Subcutaneous adipose tissue (tissue), 4 donors: ENCODE data around the gene SDS. TPM values are rescaled to one million over a fixed set of nuclear protein-coding genes. Genes with fewer than 3 reads are reported as not detected.

Experiments used
- total RNA-seq, 4 donors: library from RNA; depleted of rRNA; stranded (reverse); fragments of >200 nt; gene quantifications; one replicate each; pipeline ENCODE4 v1.1.0, GENCODE V29; 2016
- TF ChIP-seq, protein P1 (sequence below): fragments of 450-650 bp; IDR thresholded peaks from one replicate; pipeline ENCODE4 v1.5.1; 2016; ENCODE audit warnings: low read depth, mild to moderate bottlenecking, control low read depth, antibody characterized with exemption, moderate library complexity

The SDS gene
- total RNA-seq, 4 donors from 2014 or later = 1.3 to 67.7 TPM; not detected in 2

DNA sequence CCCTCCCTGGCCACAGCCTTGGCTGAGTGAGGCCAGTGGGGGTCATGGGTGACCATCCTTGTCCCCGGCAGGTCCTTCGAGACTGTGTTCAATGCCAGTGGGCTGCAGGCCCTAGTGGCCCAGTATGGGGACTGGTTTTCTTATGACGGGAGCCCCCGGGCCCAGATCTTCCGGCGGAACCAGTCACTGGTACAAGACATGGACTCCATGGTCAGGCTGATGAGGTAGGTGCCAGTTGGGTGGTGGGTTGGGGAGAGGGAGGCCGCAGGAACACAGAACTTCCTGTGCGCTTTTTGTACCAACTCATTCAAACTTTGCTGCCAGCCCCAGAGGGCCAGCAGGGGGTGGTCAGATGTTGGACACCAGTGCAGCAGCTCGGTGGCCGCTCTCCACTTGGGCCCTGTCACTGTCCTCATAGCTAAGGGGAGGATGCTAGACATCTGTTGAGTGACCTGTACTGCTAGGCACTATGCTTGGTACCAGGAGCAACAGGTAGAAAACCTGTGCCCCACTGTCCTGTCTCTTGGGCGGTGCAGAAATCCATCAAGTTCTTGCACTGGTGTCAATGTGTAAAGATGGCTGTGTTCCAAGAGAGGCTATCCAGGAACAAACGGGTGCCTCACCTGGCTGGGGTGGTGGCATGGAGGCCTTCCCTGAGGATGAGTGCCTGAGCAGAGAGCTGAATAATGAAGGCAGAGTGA is 16.7 kb downstream of the SDS start:
- TF ChIP-seq, protein P1, sequence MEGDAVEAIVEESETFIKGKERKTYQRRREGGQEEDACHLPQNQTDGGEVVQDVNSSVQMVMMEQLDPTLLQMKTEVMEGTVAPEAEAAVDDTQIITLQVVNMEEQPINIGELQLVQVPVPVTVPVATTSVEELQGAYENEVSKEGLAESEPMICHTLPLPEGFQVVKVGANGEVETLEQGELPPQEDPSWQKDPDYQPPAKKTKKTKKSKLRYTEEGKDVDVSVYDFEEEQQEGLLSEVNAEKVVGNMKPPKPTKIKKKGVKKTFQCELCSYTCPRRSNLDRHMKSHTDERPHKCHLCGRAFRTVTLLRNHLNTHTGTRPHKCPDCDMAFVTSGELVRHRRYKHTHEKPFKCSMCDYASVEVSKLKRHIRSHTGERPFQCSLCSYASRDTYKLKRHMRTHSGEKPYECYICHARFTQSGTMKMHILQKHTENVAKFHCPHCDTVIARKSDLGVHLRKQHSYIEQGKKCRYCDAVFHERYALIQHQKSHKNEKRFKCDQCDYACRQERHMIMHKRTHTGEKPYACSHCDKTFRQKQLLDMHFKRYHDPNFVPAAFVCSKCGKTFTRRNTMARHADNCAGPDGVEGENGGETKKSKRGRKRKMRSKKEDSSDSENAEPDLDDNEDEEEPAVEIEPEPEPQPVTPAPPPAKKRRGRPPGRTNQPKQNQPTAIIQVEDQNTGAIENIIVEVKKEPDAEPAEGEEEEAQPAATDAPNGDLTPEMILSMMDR = no peak

GRCh38 chr12:113385282-113385882 is 18.3 kb downstream of the SDS start:
- TF ChIP-seq, protein P1 = no peak

DNA sequence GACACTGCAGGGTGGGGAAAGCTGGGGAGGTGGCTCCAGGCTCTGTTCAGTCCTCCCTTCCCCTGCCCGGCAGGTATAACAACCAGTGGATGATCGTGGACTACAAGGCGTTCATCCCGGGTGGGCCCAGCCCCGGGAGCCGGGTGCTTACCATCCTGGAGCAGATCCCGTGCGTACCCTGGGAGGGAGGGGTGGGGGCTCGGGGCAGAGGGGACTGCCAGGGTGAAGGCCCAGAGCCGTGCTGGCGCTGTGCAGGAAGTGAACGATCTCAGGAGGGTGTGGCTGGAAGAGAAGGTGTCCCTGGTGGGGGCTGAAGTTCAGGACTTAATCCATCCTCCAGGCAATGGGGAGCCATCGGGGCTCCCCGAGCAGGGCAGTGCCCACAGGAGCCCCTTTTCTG is 18.9 kb downstream of the SDS start:
- TF ChIP-seq, protein P1 = no peak

DNA sequence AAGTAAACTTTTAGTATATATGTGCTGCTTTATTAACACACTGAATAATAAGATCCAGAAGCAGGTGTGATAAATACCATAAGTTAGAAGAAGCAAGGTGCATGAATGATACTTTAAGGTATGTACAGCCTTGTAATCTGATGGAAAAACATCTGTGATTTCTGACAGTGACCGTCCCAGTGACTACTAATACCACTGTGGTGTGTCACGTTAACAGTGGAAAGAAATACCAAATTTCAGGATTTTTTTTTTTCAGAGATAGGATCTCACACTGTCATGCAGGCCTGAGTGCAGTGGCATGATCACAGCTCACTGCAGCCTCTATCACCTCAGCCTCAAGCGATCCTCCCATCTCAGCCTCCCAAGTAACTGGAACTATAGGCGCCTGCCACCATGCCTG is 21.5 kb downstream of the SDS start:
- TF ChIP-seq, protein P1 = no peak

DNA sequence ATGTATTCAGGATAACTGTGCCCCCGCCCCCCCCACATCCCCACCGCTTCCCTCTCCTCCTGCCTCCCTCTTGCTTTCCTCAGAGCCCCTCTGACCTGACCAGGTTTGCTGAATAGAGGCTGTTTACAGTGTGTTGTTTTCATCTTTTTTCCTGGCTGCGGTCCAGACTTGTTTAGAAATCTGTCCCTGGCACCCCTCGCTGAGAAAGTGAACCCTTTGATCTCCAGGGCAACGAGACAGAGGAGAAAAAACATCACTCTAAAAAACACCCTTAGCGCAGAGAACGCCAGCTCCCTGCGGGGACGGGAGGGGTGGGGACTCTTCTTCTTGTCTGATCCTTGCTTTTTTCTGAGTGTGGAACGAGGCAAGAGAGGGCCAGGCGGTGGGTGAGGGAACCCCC is 22.5 kb downstream of the SDS start:
- TF ChIP-seq, protein P1 = no peak

- TF ChIP-seq, protein P1 = no peak
Measured at GRCh38 chr12:113378291-113378690, 25.4 kb downstream of the SDS start.

GRCh38 chr12:113374823-113375428 is 28.8 kb downstream of the SDS start:
- TF ChIP-seq, protein P1 = no peak
